SU-DHL-6 (cell line): Measurements from ENCODE around the gene KIFC3.

Experiments
- H2AFZ ChIP-seq: fragments of 200-600 bp; sonication (generic); 2 replicates; pipeline ENCODE4 v1.6.1; 2014; ENCODE audit warnings: low read depth, mild to moderate bottlenecking, moderate library complexity, mixed read lengths, antibody characterized with exemption, low read length; ENCODE audit not compliant: severe bottlenecking
- H3F3A ChIP-seq: fragments of 200-600 bp; shearing (Covaris generic); 2 replicates; pipeline ENCODE4 v1.6.0; 2016; ENCODE audit warnings: antibody characterized with exemption, mild to moderate bottlenecking; ENCODE audit not compliant: insufficient read depth
- H3K27ac ChIP-seq: fragments of 200-600 bp; sonication (generic); 2 replicates; pipeline ENCODE4 v1.5.1; 2016; ENCODE audit warnings: low read depth, mild to moderate bottlenecking, low read length, moderate library complexity, mixed read lengths
- H3K27me3 ChIP-seq: fragments of 200-600 bp; sonication (generic), shearing (Covaris generic); 2 replicates; pipeline ENCODE4 v1.6.0; 2014; ENCODE audit warnings: mild to moderate bottlenecking, low read length
- H3K36me3 ChIP-seq: fragments of 200-600 bp; sonication (generic); 2 replicates; pipeline ENCODE4 v1.6.1; 2014; ENCODE audit warnings: mild to moderate bottlenecking, low read length, mixed read lengths
- H3K4me2 ChIP-seq: fragments of 300-600, 200-600 bp; shearing (Covaris generic), sonication (generic); 2 replicates; pipeline ENCODE4 v1.6.0; 2014; ENCODE audit warnings: low read length, low read depth, mild to moderate bottlenecking; ENCODE audit not compliant: poor library complexity, severe bottlenecking
- H3K4me3 ChIP-seq: fragments of 200-600 bp; sonication (generic); 2 replicates; pipeline ENCODE4 v1.5.1; 2014; ENCODE audit warnings: antibody characterized with exemption, low read length, mild to moderate bottlenecking, mixed read lengths; ENCODE audit not compliant: insufficient read depth, poor library complexity, severe bottlenecking
- H3K79me2 ChIP-seq: fragments of 200-600 bp; sonication (generic); 2 replicates; pipeline ENCODE4 v1.6.1; 2014; ENCODE audit warnings: mild to moderate bottlenecking, low read length, moderate library complexity; ENCODE audit not compliant: insufficient read depth
- H3K9ac ChIP-seq: fragments of 200-600 bp; sonication (generic); 2 replicates; pipeline ENCODE4 v1.7.0; 2014; ENCODE audit warnings: mild to moderate bottlenecking, low read length
- H3K9me2 ChIP-seq: fragments of 200-600 bp; sonication (generic); replicated peaks from 2 replicates; pipeline ENCODE4 v1.6.1; 2014; ENCODE audit warnings: low read length; ENCODE audit not compliant: insufficient read depth
- H3K9me3 ChIP-seq: fragments of 200-600 bp; sonication (generic); 2 replicates; pipeline ENCODE4 v1.6.1; 2014; ENCODE audit warnings: low read length, mixed read lengths; ENCODE audit not compliant: insufficient read depth
- H4K20me1 ChIP-seq: fragments of 200-600 bp; sonication (generic); 2 replicates; pipeline ENCODE4 v1.6.1; 2014; ENCODE audit warnings: low read depth, mild to moderate bottlenecking, antibody characterized with exemption, low read length, moderate library complexity, mixed read lengths
- CTCF ChIP-seq: fragments of 200-600 bp; sonication (generic); IDR thresholded peaks from one replicate; pipeline ENCODE4 v1.5.1; 2017; ENCODE audit warnings: antibody characterized with exemption, mild to moderate bottlenecking, low read length, moderate library complexity; ENCODE audit not compliant: insufficient read depth, poor library complexity, severe bottlenecking
- EZH2phosphoT487 ChIP-seq: fragments of 200-600 bp; sonication (generic), shearing (Covaris generic); conservative IDR thresholded peaks from 2 replicates; pipeline ENCODE4 v1.6.1; 2018; ENCODE audit warnings: mild to moderate bottlenecking, antibody characterized with exemption, low read length, moderate library complexity, mixed read lengths

KIFC3 gene

GRCh38 chr16:57760357-57761160, 41.7 kb downstream of the KIFC3 start:
- no peaks in the 10 kb centered on the region for H3K9me2 ChIP-seq
- no peak overlapping the region for H3K27ac ChIP-seq
- no peaks in the 10 kb centered on the region for H4K20me1 ChIP-seq
- H2AFZ ChIP-seq, result no peak overlapping the region
- H3K4me3 ChIP-seq, result no peak overlapping the region
- TF ChIP-seq EZH2phosphoT487, result no peak
- no peak for TF ChIP-seq CTCF
- H3K79me2 ChIP-seq, result no peaks in the 10 kb centered on the region
- no peaks in the 10 kb centered on the region for H3K36me3 ChIP-seq
- no peak overlapping the region for H3K9ac ChIP-seq
- H3K9me3 ChIP-seq, result no peaks in the 10 kb centered on the region
- H3F3A ChIP-seq, result no peaks in the 10 kb centered on the region
- H3K4me2 ChIP-seq, result no peak overlapping the region
- H3K27me3 ChIP-seq, result no peaks in the 10 kb centered on the region

GRCh38 chr16:57759541-57760356, 42.5 kb downstream of the KIFC3 start:
- H3K4me3 ChIP-seq, result no peak overlapping the region
- no peaks in the 10 kb centered on the region for H3K9me3 ChIP-seq
- H3K9me2 ChIP-seq, result no peaks in the 10 kb centered on the region
- no peak overlapping the region for H3K27ac ChIP-seq
- no peaks in the 10 kb centered on the region for H3K36me3 ChIP-seq
- TF ChIP-seq EZH2phosphoT487, result no peak
- TF ChIP-seq CTCF, result no peak
- H4K20me1 ChIP-seq, result no peaks in the 10 kb centered on the region
- H3K79me2 ChIP-seq, result no peaks in the 10 kb centered on the region
- H3K27me3 ChIP-seq, result no peaks in the 10 kb centered on the region
- H3F3A ChIP-seq, result no peaks in the 10 kb centered on the region
- no peak overlapping the region for H3K4me2 ChIP-seq
- no peak overlapping the region for H3K9ac ChIP-seq
- H2AFZ ChIP-seq, result no peak overlapping the region

- H3K9me3 ChIP-seq, result no peaks in the 10 kb centered on the region
- H3F3A ChIP-seq, result no peaks in the 10 kb centered on the region
- H3K27ac ChIP-seq, result no peak overlapping the region
- H3K4me2 ChIP-seq, result no peak overlapping the region
- TF ChIP-seq EZH2phosphoT487 (no peak), CTCF (no peak)
- H3K79me2 ChIP-seq, result no peaks in the 10 kb centered on the region
- H4K20me1 ChIP-seq, result no peaks in the 10 kb centered on the region
- H3K4me3 ChIP-seq, result no peak overlapping the region
- no peaks in the 10 kb centered on the region for H3K27me3 ChIP-seq
- no peak overlapping the region for H3K9ac ChIP-seq
- no peaks in the 10 kb centered on the region for H3K36me3 ChIP-seq
- no peaks in the 10 kb centered on the region for H3K9me2 ChIP-seq
- no peak overlapping the region for H2AFZ ChIP-seq
Measured at GRCh38 chr16:57759131-57759530, 43.2 kb downstream of the KIFC3 start.
